Measurements from ENCODE around the gene ADGRV1.

DNA sequence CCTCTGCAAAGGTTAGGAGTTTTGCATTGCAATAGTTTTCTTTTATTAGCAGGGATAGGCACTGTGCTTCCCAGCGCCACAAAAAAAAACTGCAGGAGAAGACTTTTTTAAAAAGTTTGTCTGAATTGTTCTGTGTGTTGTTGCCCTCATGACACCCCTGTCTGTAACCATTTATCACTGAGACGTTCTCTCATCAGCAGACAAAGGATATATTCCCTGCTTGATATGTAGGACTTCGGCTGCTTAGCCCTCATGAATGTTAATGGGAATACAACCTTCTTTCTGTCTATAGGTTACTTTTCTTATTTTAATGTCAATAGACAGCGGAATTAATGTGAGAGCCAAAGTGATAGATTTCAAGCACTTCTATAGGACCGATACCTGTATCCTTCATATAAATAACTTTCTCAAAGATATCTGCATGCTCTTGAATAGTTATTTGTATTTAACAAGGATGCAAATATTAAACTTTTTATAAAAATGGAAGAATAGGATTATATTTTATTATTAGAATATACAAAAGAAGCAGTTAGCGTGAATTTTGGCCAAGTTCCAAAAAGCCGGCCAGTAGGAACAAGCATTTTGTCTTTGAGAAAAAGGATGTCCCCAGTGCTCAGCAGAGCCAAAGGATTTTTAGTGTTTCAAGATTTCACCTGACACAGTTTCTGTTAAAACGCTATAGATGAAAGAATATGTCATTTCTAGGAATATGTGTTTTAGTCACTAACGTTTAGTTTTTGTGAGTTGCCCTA is 27.7 kb upstream of the ADGRV1 start:
- TF ChIP-seq, protein P1, sequence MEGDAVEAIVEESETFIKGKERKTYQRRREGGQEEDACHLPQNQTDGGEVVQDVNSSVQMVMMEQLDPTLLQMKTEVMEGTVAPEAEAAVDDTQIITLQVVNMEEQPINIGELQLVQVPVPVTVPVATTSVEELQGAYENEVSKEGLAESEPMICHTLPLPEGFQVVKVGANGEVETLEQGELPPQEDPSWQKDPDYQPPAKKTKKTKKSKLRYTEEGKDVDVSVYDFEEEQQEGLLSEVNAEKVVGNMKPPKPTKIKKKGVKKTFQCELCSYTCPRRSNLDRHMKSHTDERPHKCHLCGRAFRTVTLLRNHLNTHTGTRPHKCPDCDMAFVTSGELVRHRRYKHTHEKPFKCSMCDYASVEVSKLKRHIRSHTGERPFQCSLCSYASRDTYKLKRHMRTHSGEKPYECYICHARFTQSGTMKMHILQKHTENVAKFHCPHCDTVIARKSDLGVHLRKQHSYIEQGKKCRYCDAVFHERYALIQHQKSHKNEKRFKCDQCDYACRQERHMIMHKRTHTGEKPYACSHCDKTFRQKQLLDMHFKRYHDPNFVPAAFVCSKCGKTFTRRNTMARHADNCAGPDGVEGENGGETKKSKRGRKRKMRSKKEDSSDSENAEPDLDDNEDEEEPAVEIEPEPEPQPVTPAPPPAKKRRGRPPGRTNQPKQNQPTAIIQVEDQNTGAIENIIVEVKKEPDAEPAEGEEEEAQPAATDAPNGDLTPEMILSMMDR (conservative IDR thresholded peaks at IDR 0.05; ENCODE audit: low read length), result no peak
- no peak for TF ChIP-seq EZH2phosphoT487 (IDR thresholded peaks at IDR 0.05; ENCODE audit: borderline replicate concordance)

Data from Loucy (cell line).